MM.1S (cell line): ENCODE data around the gene CARD9.

Experiments used
- DNase-seq: peaks from one replicate; pipeline ENCODE4 v3.0.0-alpha.2; 2015
- H2AFZ ChIP-seq: fragments of 300-600 bp; sonication (generic); 2 replicates; pipeline ENCODE4 v1.6.0; 2016; ENCODE audit warnings: antibody characterized with exemption, low read length
- H3F3A ChIP-seq: fragments of 300-600 bp; sonication (generic); 2 replicates; pipeline ENCODE4 v1.6.1; 2016; ENCODE audit warnings: mild to moderate bottlenecking, antibody characterized with exemption, low read length, moderate library complexity, mixed read lengths; ENCODE audit not compliant: insufficient read depth
- H3K27ac ChIP-seq: fragments of 300-600 bp; sonication (generic); 2 replicates; pipeline ENCODE4 v1.5.1; 2016; ENCODE audit warnings: mild to moderate bottlenecking, low read length
- H3K27me3 ChIP-seq: fragments of 300-600 bp; sonication (generic); replicated peaks from 2 replicates; pipeline ENCODE4 v1.6.0; 2016; ENCODE audit warnings: low read length; ENCODE audit not compliant: insufficient read depth
- H3K36me3 ChIP-seq: fragments of 300-600 bp; sonication (generic); replicated peaks from 2 replicates; pipeline ENCODE4 v1.6.1; 2016; ENCODE audit warnings: mild to moderate bottlenecking, low read length, mixed read lengths; ENCODE audit not compliant: insufficient read depth
- H3K4me1 ChIP-seq: fragments of 300-600 bp; sonication (generic); 2 replicates; pipeline ENCODE4 v1.6.1; 2016; ENCODE audit warnings: low read length, mixed read lengths
- H3K4me2 ChIP-seq: fragments of 300-600 bp; sonication (generic); 2 replicates; pipeline ENCODE4 v1.6.0; 2016; ENCODE audit warnings: low read depth, low read length
- H3K4me3 ChIP-seq: fragments of 300-600 bp; sonication (generic); 2 replicates; pipeline ENCODE4 v1.5.1; 2016; ENCODE audit warnings: low read length, mixed read lengths
- H3K79me2 ChIP-seq: fragments of 300-600 bp; sonication (generic); 2 replicates; pipeline ENCODE4 v1.6.1; 2016; ENCODE audit warnings: mixed run types, low read length, mixed read lengths
- H3K9ac ChIP-seq: fragments of 300-600 bp; sonication (generic); 2 replicates; pipeline ENCODE4 v1.6.1; 2016; ENCODE audit warnings: low read length, mixed read lengths
- H3K9me2 ChIP-seq: fragments of 300-600 bp; sonication (generic); replicated peaks from 2 replicates; pipeline ENCODE4 v1.6.1; 2016; ENCODE audit warnings: mild to moderate bottlenecking, low read length, mixed read lengths; ENCODE audit not compliant: insufficient read depth
- H3K9me3 ChIP-seq: fragments of 300-600 bp; sonication (generic); replicated peaks from 2 replicates; pipeline ENCODE4 v1.6.1; 2016; ENCODE audit warnings: mild to moderate bottlenecking, low read length, mixed read lengths; ENCODE audit not compliant: insufficient read depth
- H4K20me1 ChIP-seq: fragments of 300-600 bp; sonication (generic); 2 replicates; pipeline ENCODE4 v1.6.1; 2016; ENCODE audit warnings: mild to moderate bottlenecking, low read length, moderate library complexity, mixed read lengths; ENCODE audit not compliant: insufficient read depth
- CTCF ChIP-seq: fragments of 300-600 bp; sonication (generic); IDR thresholded peaks from 2 replicates; pipeline ENCODE4 v1.5.1; 2016; ENCODE audit warnings: antibody characterized with exemption, low read length, mixed read lengths
- EZH2 ChIP-seq: fragments of 300-600 bp; sonication (generic); optimal IDR thresholded peaks from 2 replicates; pipeline ENCODE3; 2017; ENCODE audit warnings: low read depth, mild to moderate bottlenecking, antibody characterized with exemption, low read length, mixed read lengths
- EZH2phosphoT487 ChIP-seq: fragments of 300-600 bp; sonication (generic); IDR thresholded peaks from 2 replicates; pipeline ENCODE4 v1.6.1; 2018; ENCODE audit warnings: antibody characterized with exemption, low read length

CARD9 gene

DNA sequence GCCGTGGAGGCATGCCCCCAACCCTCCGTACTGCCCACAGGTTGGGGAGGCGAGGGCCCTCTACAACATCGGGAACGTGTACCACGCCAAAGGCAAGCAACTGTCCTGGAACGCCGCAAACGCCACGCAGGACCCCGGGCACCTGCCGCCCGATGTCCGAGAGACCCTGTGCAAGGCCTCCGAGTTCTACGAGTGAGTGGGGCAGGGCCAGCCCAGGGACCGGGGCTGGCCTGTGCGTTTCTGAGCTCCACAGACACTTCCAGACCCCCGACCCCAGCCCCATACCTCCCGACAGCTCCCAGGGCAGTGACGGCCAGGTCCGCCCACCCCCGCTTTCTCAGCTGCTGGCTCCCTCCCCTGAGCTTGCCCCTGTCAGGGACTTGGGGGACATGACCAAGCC is 36.6 kb downstream of the CARD9 start:
- no peaks in the 10 kb centered on the region for H3K79me2 ChIP-seq
- H3K36me3 ChIP-seq: no peaks in the 10 kb centered on the region

GRCh38 chr9:136336156-136336870 is 37.2 kb downstream of the CARD9 start:
- H2AFZ ChIP-seq: no peak overlapping the region
- no peak overlapping the region for H3K27ac ChIP-seq
- no peak overlapping the region for H3K4me2 ChIP-seq
- H3K9ac ChIP-seq: no peak overlapping the region
- no peak for DNase-seq
- H3K79me2 ChIP-seq: no peaks in the 10 kb centered on the region
- peaks cover 6% of the 10 kb centered on the region; the same call in 1 of the 2 replicates for H3K4me1 ChIP-seq
- TF ChIP-seq EZH2phosphoT487 (no peak), EZH2 (no peak), CTCF (no peak)
- H3K36me3 ChIP-seq: no peaks in the 10 kb centered on the region
- H3K9me2 ChIP-seq: no peaks in the 10 kb centered on the region
- no peaks in the 10 kb centered on the region for H3F3A ChIP-seq
- H3K9me3 ChIP-seq: no peaks in the 10 kb centered on the region
- H4K20me1 ChIP-seq: no peaks in the 10 kb centered on the region
- no peak overlapping the region for H3K4me3 ChIP-seq
- peaks cover 96% of the 10 kb centered on the region for H3K27me3 ChIP-seq

More for the DNA sequence above, 36.6 kb downstream of the CARD9 start:
- Histone ChIP-seq H4K20me1 (no peaks in the 10 kb centered on the region), H2AFZ (no peak overlapping the region), H3K4me3 (no peak overlapping the region), H3K4me1 (peaks cover 4% of the 10 kb centered on the region; the same call in 1 of the 2 replicates), H3K9me2 (no peaks in the 10 kb centered on the region), H3K9ac (no peak overlapping the region), H3K27me3 (peaks cover 96% of the 10 kb centered on the region), H3K4me2 (no peak overlapping the region), H3K9me3 (no peaks in the 10 kb centered on the region), H3F3A (no peaks in the 10 kb centered on the region), H3K27ac (no peak overlapping the region)
- no peak for DNase-seq
- TF ChIP-seq CTCF (no peak), EZH2phosphoT487 (no peak), EZH2 (no peak)

DNA sequence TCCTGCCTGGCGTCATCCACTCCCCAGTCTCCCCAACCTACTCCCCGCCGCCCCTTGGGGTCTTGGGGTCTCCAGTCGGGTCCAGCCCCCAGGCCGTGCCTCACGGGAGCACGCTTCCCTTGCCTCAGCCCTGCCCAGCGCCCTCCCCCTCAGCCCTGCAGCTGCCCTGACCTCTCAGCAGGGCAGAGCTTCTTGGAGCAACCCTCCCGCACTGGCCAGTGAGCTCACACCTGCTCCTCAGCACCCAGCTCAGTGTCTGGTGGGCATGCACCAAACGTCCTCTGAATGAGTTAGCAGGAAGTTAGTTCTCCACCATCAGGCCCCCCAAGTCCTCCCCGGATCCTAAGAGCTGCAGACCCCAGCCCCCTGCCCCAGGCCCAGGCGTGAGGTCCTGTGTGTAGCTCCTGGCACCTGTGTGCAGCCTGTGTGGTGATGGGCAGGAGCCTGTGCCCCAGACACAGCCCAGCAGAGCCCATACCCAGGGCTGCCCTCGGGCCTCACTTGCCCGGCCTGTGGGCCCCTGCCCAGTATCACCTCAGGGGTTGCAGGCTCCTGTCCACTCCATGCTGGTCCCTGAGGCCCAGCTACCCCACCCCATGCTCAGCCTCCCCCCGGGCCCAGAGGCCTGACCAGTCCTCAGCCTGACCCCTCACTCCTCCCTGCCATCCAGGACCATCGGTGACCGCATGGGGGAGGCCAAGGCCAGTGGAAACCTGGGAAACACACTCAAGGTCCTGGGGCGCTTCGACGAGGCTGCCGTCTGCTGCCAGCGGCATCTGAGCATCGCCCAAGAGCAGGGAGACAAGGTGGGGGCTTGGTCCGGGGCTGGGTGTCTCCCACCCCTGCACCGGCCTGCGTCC is 37.9 kb downstream of the CARD9 start:
- Histone ChIP-seq H3K9me2 (no peaks in the 10 kb centered on the region), H3K27me3 (peaks cover 96% of the 10 kb centered on the region), H3K9ac (no peak overlapping the region), H4K20me1 (no peaks in the 10 kb centered on the region), H3K36me3 (no peaks in the 10 kb centered on the region), H3K79me2 (no peaks in the 10 kb centered on the region), H3K4me2 (no peak overlapping the region), H2AFZ (no peak overlapping the region), H3K27ac (no peak overlapping the region), H3K4me3 (no peak overlapping the region), H3F3A (no peaks in the 10 kb centered on the region), H3K9me3 (no peaks in the 10 kb centered on the region), H3K4me1 (peaks cover 6% of the 10 kb centered on the region; the same call in 1 of the 2 replicates)
- no peak for DNase-seq
- no peak for TF ChIP-seq EZH2
- TF ChIP-seq CTCF: no peak
